ENCODE measurements around the gene CACYBP.

DNA sequence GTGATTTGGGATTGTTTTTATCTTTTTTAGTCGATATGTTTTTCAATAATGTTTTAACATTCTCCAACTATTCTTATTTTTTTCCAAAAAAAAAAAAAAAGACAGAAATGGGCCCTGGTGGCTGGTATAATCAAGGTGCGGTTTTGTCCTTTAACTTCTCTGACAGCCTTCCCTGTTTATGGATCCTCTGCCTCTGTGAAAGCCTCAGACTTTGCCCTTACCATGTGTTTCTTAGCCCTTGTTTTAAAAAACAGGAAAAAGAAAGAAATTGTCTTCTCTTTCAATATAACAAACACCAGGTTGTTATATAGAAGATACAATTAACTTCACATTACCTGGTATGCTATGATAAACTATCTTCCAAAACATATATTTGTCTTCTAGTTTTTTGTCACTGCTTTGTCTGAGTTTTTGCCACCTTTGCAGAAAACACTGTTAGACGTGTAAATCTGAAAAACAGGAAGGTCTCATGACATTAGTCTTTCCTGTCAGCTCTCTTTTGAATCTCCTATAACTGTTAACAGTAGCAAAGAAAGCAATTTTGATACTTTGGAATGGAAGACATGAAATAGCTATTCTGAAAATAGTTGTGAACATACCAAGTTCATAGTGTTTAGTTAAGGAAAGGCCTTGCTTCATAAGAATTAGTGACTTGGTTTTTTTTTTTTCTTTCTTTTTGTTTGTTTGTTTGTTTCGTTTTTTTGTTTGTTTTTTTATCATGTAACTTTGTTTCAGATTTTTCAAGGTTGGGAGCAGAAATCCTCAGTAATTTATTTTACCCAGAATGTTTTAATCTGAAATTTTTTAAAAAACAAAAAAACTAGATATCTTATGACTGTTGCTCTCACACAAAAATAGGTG, 31.7 kb upstream of the CACYBP start:
- TF ChIP-seq, protein P1, sequence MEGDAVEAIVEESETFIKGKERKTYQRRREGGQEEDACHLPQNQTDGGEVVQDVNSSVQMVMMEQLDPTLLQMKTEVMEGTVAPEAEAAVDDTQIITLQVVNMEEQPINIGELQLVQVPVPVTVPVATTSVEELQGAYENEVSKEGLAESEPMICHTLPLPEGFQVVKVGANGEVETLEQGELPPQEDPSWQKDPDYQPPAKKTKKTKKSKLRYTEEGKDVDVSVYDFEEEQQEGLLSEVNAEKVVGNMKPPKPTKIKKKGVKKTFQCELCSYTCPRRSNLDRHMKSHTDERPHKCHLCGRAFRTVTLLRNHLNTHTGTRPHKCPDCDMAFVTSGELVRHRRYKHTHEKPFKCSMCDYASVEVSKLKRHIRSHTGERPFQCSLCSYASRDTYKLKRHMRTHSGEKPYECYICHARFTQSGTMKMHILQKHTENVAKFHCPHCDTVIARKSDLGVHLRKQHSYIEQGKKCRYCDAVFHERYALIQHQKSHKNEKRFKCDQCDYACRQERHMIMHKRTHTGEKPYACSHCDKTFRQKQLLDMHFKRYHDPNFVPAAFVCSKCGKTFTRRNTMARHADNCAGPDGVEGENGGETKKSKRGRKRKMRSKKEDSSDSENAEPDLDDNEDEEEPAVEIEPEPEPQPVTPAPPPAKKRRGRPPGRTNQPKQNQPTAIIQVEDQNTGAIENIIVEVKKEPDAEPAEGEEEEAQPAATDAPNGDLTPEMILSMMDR (IDR thresholded peaks at IDR 0.05) = no peak
- TF ChIP-seq POLR2A (IDR thresholded peaks at IDR 0.05) = no peak

Measured in stomach (tissue), 4 donors.